ENCODE data around the gene ERICH4. TPM values are rescaled to one million over a fixed set of nuclear protein-coding genes. Genes with fewer than 3 reads are reported as not detected.

Gene ERICH4
- total RNA-seq, 2 donors from 2014 or later: not detected

GRCh38 chr19:41412953-41413352 is 30.0 kb upstream of the ERICH4 start:
- 91 to 92% methylated on average over 5 of the region's 5 CpGs for WGBS, 2 experiments (ENCODE audit: insufficient coverage in 1 of 2, insufficient read length in 1 of 2)
- Histone ChIP-seq H3K36me3 (ENCODE audit: control insufficient read depth, insufficient read depth, low read length) (no peaks in the 10 kb centered on the region), H3K9me3 (ENCODE audit: control insufficient read depth, low read length) (no peaks in the 10 kb centered on the region), H3K4me1 (ENCODE audit: control insufficient read depth, insufficient read depth, low read length) (no peaks in the 10 kb centered on the region), H3K27me3 (ENCODE audit: control insufficient read depth, insufficient read depth, low read length, poor library complexity, severe bottlenecking) (no peaks in the 10 kb centered on the region), H3K9ac (ENCODE audit: extremely low read depth, low read length, poor library complexity, severe bottlenecking) (no peak overlapping the region), H3K27ac (ENCODE audit: low read depth, low read length) (no peak overlapping the region), H3K4me3 (ENCODE audit: low read length) (no peak overlapping the region)
- Mint-ChIP-seq H3K4me3 (no peak overlapping the region), H3K9me3 (no peaks in the 10 kb centered on the region), H3K4me1 (peaks cover 5% of the 10 kb centered on the region), H3K36me3 (ENCODE audit: low read depth) (peaks cover 32% of the 10 kb centered on the region), H3K27ac (no peak overlapping the region), H3K27me3 (ENCODE audit: insufficient read depth) (no peaks in the 10 kb centered on the region)
- TF ChIP-seq, protein P1, sequence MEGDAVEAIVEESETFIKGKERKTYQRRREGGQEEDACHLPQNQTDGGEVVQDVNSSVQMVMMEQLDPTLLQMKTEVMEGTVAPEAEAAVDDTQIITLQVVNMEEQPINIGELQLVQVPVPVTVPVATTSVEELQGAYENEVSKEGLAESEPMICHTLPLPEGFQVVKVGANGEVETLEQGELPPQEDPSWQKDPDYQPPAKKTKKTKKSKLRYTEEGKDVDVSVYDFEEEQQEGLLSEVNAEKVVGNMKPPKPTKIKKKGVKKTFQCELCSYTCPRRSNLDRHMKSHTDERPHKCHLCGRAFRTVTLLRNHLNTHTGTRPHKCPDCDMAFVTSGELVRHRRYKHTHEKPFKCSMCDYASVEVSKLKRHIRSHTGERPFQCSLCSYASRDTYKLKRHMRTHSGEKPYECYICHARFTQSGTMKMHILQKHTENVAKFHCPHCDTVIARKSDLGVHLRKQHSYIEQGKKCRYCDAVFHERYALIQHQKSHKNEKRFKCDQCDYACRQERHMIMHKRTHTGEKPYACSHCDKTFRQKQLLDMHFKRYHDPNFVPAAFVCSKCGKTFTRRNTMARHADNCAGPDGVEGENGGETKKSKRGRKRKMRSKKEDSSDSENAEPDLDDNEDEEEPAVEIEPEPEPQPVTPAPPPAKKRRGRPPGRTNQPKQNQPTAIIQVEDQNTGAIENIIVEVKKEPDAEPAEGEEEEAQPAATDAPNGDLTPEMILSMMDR (conservative IDR thresholded peaks at IDR 0.05): no peak
- no peak for DNase-seq

- no peaks in the 10 kb centered on the region for H3K9me3 Mint-ChIP-seq
- no peaks in the 10 kb centered on the region for H3K9me3 ChIP-seq (ENCODE audit: control insufficient read depth, low read length)
- H3K4me1 Mint-ChIP-seq: peaks cover 5% of the 10 kb centered on the region
- TF ChIP-seq, protein P1 (conservative IDR thresholded peaks at IDR 0.05): no peak
- H3K4me3 ChIP-seq (ENCODE audit: low read length): no peak overlapping the region
- no peak for DNase-seq
- no peaks in the 10 kb centered on the region for H3K4me1 ChIP-seq (ENCODE audit: control insufficient read depth, insufficient read depth, low read length)
- peaks cover 40% of the 10 kb centered on the region for H3K36me3 Mint-ChIP-seq (ENCODE audit: low read depth)
- H3K36me3 ChIP-seq (ENCODE audit: control insufficient read depth, insufficient read depth, low read length): peaks cover 3% of the 10 kb centered on the region
- no peak overlapping the region for H3K27ac ChIP-seq (ENCODE audit: low read depth, low read length)
- no peak overlapping the region for H3K27ac Mint-ChIP-seq
- H3K27me3 Mint-ChIP-seq (ENCODE audit: insufficient read depth): no peaks in the 10 kb centered on the region
- no peak overlapping the region for H3K4me3 Mint-ChIP-seq
- H3K9ac ChIP-seq (ENCODE audit: extremely low read depth, low read length, poor library complexity, severe bottlenecking): no peak overlapping the region
- 93 to 94% methylated on average over 7 to 10 of the region's 10 CpGs for WGBS, 2 experiments (ENCODE audit: insufficient coverage in 1 of 2, insufficient read length in 1 of 2)
- no peaks in the 10 kb centered on the region for H3K27me3 ChIP-seq (ENCODE audit: control insufficient read depth, insufficient read depth, low read length, poor library complexity, severe bottlenecking)
Observed at GRCh38 chr19:41413947-41414346, 29.0 kb upstream of the ERICH4 start.

- no peak for DNase-seq
- H3K27ac Mint-ChIP-seq: no peak overlapping the region
Observed at GRCh38 chr19:41414461-41414860, 28.5 kb upstream of the ERICH4 start.

More at GRCh38 chr19:41414461-41414860, 28.5 kb upstream of the ERICH4 start:
- H3K9me3 Mint-ChIP-seq: no peaks in the 10 kb centered on the region
- H3K4me1 ChIP-seq (ENCODE audit: control insufficient read depth, insufficient read depth, low read length): no peaks in the 10 kb centered on the region
- H3K27me3 Mint-ChIP-seq (ENCODE audit: insufficient read depth): no peaks in the 10 kb centered on the region
- H3K4me3 Mint-ChIP-seq: no peak overlapping the region
- no peak overlapping the region for H3K27ac ChIP-seq (ENCODE audit: low read depth, low read length)
- peaks cover 45% of the 10 kb centered on the region for H3K36me3 Mint-ChIP-seq (ENCODE audit: low read depth)
- 94 to 95% methylated on average over 6 to 9 of the region's 9 CpGs for WGBS, 2 experiments (ENCODE audit: insufficient coverage in 1 of 2, insufficient read length in 1 of 2)
- H3K9me3 ChIP-seq (ENCODE audit: control insufficient read depth, low read length): no peaks in the 10 kb centered on the region
- no peak overlapping the region for H3K9ac ChIP-seq (ENCODE audit: extremely low read depth, low read length, poor library complexity, severe bottlenecking)
- peaks cover 1% of the 10 kb centered on the region for H3K4me1 Mint-ChIP-seq
- no peaks in the 10 kb centered on the region for H3K27me3 ChIP-seq (ENCODE audit: control insufficient read depth, insufficient read depth, low read length, poor library complexity, severe bottlenecking)
- no peak overlapping the region for H3K4me3 ChIP-seq (ENCODE audit: low read length)
- TF ChIP-seq, protein P1 (conservative IDR thresholded peaks at IDR 0.05): no peak
- peaks cover 6% of the 10 kb centered on the region for H3K36me3 ChIP-seq (ENCODE audit: control insufficient read depth, insufficient read depth, low read length)
